MG63 (cell line): Measurements from ENCODE around the gene SHF. TPM values are rescaled to one million over a fixed set of nuclear protein-coding genes. Genes with fewer than 3 reads are reported as not detected.
"Not testable (repeated sequence)": the region's sequence is repeated elsewhere in the genome, so short reads cannot be mapped to it uniquely, and the experiment has no call there.

ENCODE experiments used
- DNase-seq: peaks from one replicate; pipeline ENCODE4 v3.0.0-alpha.2; 2020
- H3K27me3 ChIP-seq: fragments of 250-450 bp; sonication (Bioruptor Pico); 2 replicates; pipeline ENCODE4 v1.5.1; 2020; ENCODE audit warnings: mild to moderate bottlenecking, moderate library complexity
- H3K36me3 ChIP-seq: fragments of 250-450 bp; sonication (Bioruptor Pico); 2 replicates; pipeline ENCODE4 v1.5.1; 2020; ENCODE audit warnings: mild to moderate bottlenecking, moderate library complexity
- H3K4me3 ChIP-seq: fragments of 250-450 bp; sonication (Bioruptor Pico); 2 replicates; pipeline ENCODE4 v1.5.1; 2020; ENCODE audit warnings: mild to moderate bottlenecking, moderate library complexity
- H3K9me3 ChIP-seq: fragments of 250-450 bp; sonication (Bioruptor Pico); 2 replicates; pipeline ENCODE4 v1.5.1; 2020; ENCODE audit warnings: mild to moderate bottlenecking, moderate library complexity
- total RNA-seq: library from RNA; depleted of rRNA; stranded (reverse); fragments of >200 nt; shearing (Covaris generic); gene quantifications from 2 replicates; pipeline ENCODE4 v1.2.3, GENCODE V29; 2014; ENCODE audit warnings: low replicate concordance; rRNA removed

The SHF gene
- 0.33 TPM in 1 of 2 replicates, not detected in the other for total RNA-seq

GRCh38 chr15:45187894-45188830, at the start of gene SHF:
Gene SHF (minus strand): TSS chr15:45187966. CDS start chr15:45187951, 15 bp downstream.
- no peaks in the 10 kb centered on the region; the same call in 1 of the 2 replicates for H3K27me3 ChIP-seq
- no peak for DNase-seq
- no peaks in the 10 kb centered on the region for H3K36me3 ChIP-seq
- no peaks in the 10 kb centered on the region for H3K9me3 ChIP-seq
- peak within 1 kb of the TSS; percentile 54 for H3K4me3 ChIP-seq

GRCh38 chr15:45236806-45237205, 49.0 kb upstream of the SHF start:
- not testable (repeated sequence) for H3K27me3 ChIP-seq, H3K4me3 ChIP-seq, DNase-seq, H3K36me3 ChIP-seq, H3K9me3 ChIP-seq

GRCh38 chr15:45234562-45235235, 46.9 kb upstream of the SHF start:
- Histone ChIP-seq H3K36me3 (no peaks in the 10 kb centered on the region), H3K4me3 (no peak overlapping the region), H3K27me3 (no peaks in the 10 kb centered on the region), H3K9me3 (no peaks in the 10 kb centered on the region)
- DNase-seq, result no peak

GRCh38 chr15:45231864-45232562, 44.2 kb upstream of the SHF start:
- Histone ChIP-seq H3K36me3 (no peaks in the 10 kb centered on the region), H3K27me3 (no peaks in the 10 kb centered on the region), H3K4me3 (no peak overlapping the region), H3K9me3 (no peaks in the 10 kb centered on the region)
- no peak for DNase-seq

GRCh38 chr15:45231132-45231531, 43.4 kb upstream of the SHF start:
- Histone ChIP-seq H3K36me3 (no peaks in the 10 kb centered on the region), H3K9me3 (no peaks in the 10 kb centered on the region), H3K4me3 (no peak overlapping the region), H3K27me3 (no peaks in the 10 kb centered on the region)
- no peak for DNase-seq

- no peaks in the 10 kb centered on the region for H3K27me3 ChIP-seq
- no peaks in the 10 kb centered on the region for H3K9me3 ChIP-seq
- no peak for DNase-seq
- H3K36me3 ChIP-seq, result no peaks in the 10 kb centered on the region
- H3K4me3 ChIP-seq, result no peak overlapping the region
Observed at GRCh38 chr15:45230245-45230965, 42.6 kb upstream of the SHF start.

GRCh38 chr15:45228931-45229330, 41.2 kb upstream of the SHF start:
- peak; percentile 42 for DNase-seq
- no peaks in the 10 kb centered on the region for H3K27me3 ChIP-seq
- no peak overlapping the region for H3K4me3 ChIP-seq
- H3K9me3 ChIP-seq, result no peaks in the 10 kb centered on the region
- no peaks in the 10 kb centered on the region for H3K36me3 ChIP-seq

GRCh38 chr15:45225506-45226273, 37.9 kb upstream of the SHF start:
- no peak for DNase-seq
- Histone ChIP-seq H3K9me3 (no peaks in the 10 kb centered on the region), H3K27me3 (peaks cover 7% of the 10 kb centered on the region; the same call in 1 of the 2 replicates), H3K4me3 (no peak overlapping the region), H3K36me3 (no peaks in the 10 kb centered on the region)

GRCh38 chr15:45224621-45225217, 37.0 kb upstream of the SHF start:
- H3K4me3 ChIP-seq, result no peak overlapping the region
- H3K36me3 ChIP-seq, result no peaks in the 10 kb centered on the region
- peaks cover 7% of the 10 kb centered on the region; the same call in 1 of the 2 replicates for H3K27me3 ChIP-seq
- H3K9me3 ChIP-seq, result no peaks in the 10 kb centered on the region
- no peak for DNase-seq

GRCh38 chr15:45221967-45222366, 34.2 kb upstream of the SHF start:
- Histone ChIP-seq H3K27me3 (peaks cover 7% of the 10 kb centered on the region; the same call in 1 of the 2 replicates), H3K4me3 (no peak overlapping the region), H3K9me3 (no peaks in the 10 kb centered on the region), H3K36me3 (no peaks in the 10 kb centered on the region)
- no peak for DNase-seq

- DNase-seq, result no peak
- no peak overlapping the region for H3K4me3 ChIP-seq
- no peaks in the 10 kb centered on the region for H3K36me3 ChIP-seq
- peaks cover 7% of the 10 kb centered on the region; the same call in 1 of the 2 replicates for H3K27me3 ChIP-seq
- H3K9me3 ChIP-seq, result no peaks in the 10 kb centered on the region
Observed at GRCh38 chr15:45221053-45221599, 33.4 kb upstream of the SHF start.

- Histone ChIP-seq H3K27me3 (no peaks in the 10 kb centered on the region), H3K36me3 (no peaks in the 10 kb centered on the region), H3K9me3 (no peaks in the 10 kb centered on the region), H3K4me3 (no peak overlapping the region)
- DNase-seq, result no peak
Observed at GRCh38 chr15:45212493-45212892, 24.7 kb upstream of the SHF start.

GRCh38 chr15:45205192-45205591, 17.4 kb upstream of the SHF start:
- Histone ChIP-seq H3K27me3 (no peaks in the 10 kb centered on the region; the same call in 1 of the 2 replicates), H3K9me3 (no peaks in the 10 kb centered on the region), H3K4me3 (no peak overlapping the region), H3K36me3 (no peaks in the 10 kb centered on the region)
- peak; percentile 55 for DNase-seq

- H3K4me3 ChIP-seq, result no peak overlapping the region
- no peak for DNase-seq
Observed at GRCh38 chr15:45203182-45203581, 15.4 kb upstream of the SHF start.

GRCh38 chr15:45201869-45202268, 14.1 kb upstream of the SHF start:
- Histone ChIP-seq H3K36me3 (no peaks in the 10 kb centered on the region), H3K9me3 (no peaks in the 10 kb centered on the region), H3K4me3 (no peak overlapping the region), H3K27me3 (no peaks in the 10 kb centered on the region; the same call in 1 of the 2 replicates)
- no peak for DNase-seq

More at GRCh38 chr15:45203182-45203581, 15.4 kb upstream of the SHF start:
- H3K27me3 ChIP-seq, result no peaks in the 10 kb centered on the region; the same call in 1 of the 2 replicates
- H3K36me3 ChIP-seq, result no peaks in the 10 kb centered on the region
- no peaks in the 10 kb centered on the region for H3K9me3 ChIP-seq
